GM23338 (cell line): ENCODE results near the gene JPH3. TPM values are rescaled to one million over a fixed set of nuclear protein-coding genes. Genes with fewer than 3 reads are reported as not detected.

Experiments used
- ATAC-seq: fragments of 200-7000 bp; cut with Tn5 transposase; 3 replicates; pipeline ENCODE4 v1.9.1; 2020
- DNase-seq: peaks from one replicate; pipeline ENCODE4 v3.0.0-alpha.2; 2015; ENCODE audit warnings: low spot score
- H2AFZ ChIP-seq: fragments of 200-600 bp; sonication (generic); 2 replicates; pipeline ENCODE4 v1.8.0; 2016; ENCODE audit warnings: antibody characterized with exemption, mild to moderate bottlenecking, moderate library complexity
- H3F3A ChIP-seq: fragments of 200-600 bp; sonication (generic); replicated peaks from 2 replicates; pipeline ENCODE4 v1.8.0; 2017; ENCODE audit warnings: antibody characterized with exemption, mixed run types, low read depth
- H3K27ac ChIP-seq: fragments of 200-600 bp; sonication (generic); 2 replicates; pipeline ENCODE4 v1.6.1; 2016; ENCODE audit warnings: low read depth
- H3K27me3 ChIP-seq: fragments of 200-600 bp; sonication (generic); 2 replicates; pipeline ENCODE4 v1.8.0; 2016; ENCODE audit warnings: mild to moderate bottlenecking, mixed run types, moderate library complexity; ENCODE audit not compliant: insufficient read depth
- H3K36me3 ChIP-seq: fragments of 200-600 bp; sonication (generic); 2 replicates; pipeline ENCODE4 v1.8.0; 2016; ENCODE audit warnings: mild to moderate bottlenecking; ENCODE audit not compliant: insufficient read depth
- H3K4me1 ChIP-seq: fragments of 200-600 bp; sonication (generic); 2 replicates; pipeline ENCODE4 v1.8.0; 2016; ENCODE audit warnings: mild to moderate bottlenecking, moderate library complexity; ENCODE audit not compliant: insufficient read depth
- H3K4me2 ChIP-seq: fragments of 200-600 bp; sonication (generic); 2 replicates; pipeline ENCODE4 v1.7.1; 2017; ENCODE audit warnings: mixed run types
- H3K4me3 ChIP-seq: fragments of 200-600 bp; sonication (generic); 2 replicates; pipeline ENCODE4 v1.6.1; 2016; ENCODE audit warnings: mixed run types
- H3K79me2 ChIP-seq: fragments of 200-600 bp; sonication (generic); replicated peaks from 2 replicates; pipeline ENCODE4 v1.8.0; 2017; ENCODE audit warnings: mild to moderate bottlenecking; ENCODE audit not compliant: insufficient read depth
- H3K9me2 ChIP-seq: fragments of 200-600 bp; sonication (generic); 2 replicates; pipeline ENCODE4 v1.8.0; 2017; ENCODE audit not compliant: insufficient read depth
- H4K20me1 ChIP-seq: fragments of 200-600 bp; sonication (generic); replicated peaks from 2 replicates; pipeline ENCODE4 v1.8.0; 2017; ENCODE audit warnings: mild to moderate bottlenecking; ENCODE audit not compliant: insufficient read depth
- H3K27ac Mint-ChIP-seq: 2 replicates; pipeline ENCODE4 v1.8.0; 2020; ENCODE audit warnings: inconsistent platforms, mild to moderate bottlenecking, moderate library complexity, mixed read lengths
- H3K27me3 Mint-ChIP-seq: 3 replicates; pipeline ENCODE4 v1.8.0; 2022; ENCODE audit warnings: low read depth, mild to moderate bottlenecking, moderate library complexity, mixed read lengths, inconsistent platforms; ENCODE audit not compliant: insufficient read depth, poor library complexity
- H3K36me3 Mint-ChIP-seq: 3 replicates; pipeline ENCODE4 v1.8.0; 2021; ENCODE audit warnings: low read depth, mild to moderate bottlenecking, inconsistent platforms, moderate library complexity, mixed read lengths
- H3K4me1 Mint-ChIP-seq: 3 replicates; pipeline ENCODE4 v1.8.0; 2020; ENCODE audit warnings: mild to moderate bottlenecking, inconsistent platforms, mixed read lengths
- H3K4me3 Mint-ChIP-seq: 3 replicates; pipeline ENCODE4 v1.8.0; 2021; ENCODE audit warnings: moderate library complexity, mild to moderate bottlenecking, inconsistent platforms, mixed read lengths
- H3K9me3 Mint-ChIP-seq: 3 replicates; pipeline ENCODE4 v1.8.0; 2020; ENCODE audit warnings: moderate library complexity, mild to moderate bottlenecking, inconsistent platforms, mixed read lengths
- CREB1 ChIP-seq: fragments of 250-450 bp; sonication (Bioruptor Pico); IDR thresholded peaks from 2 replicates; pipeline ENCODE4 v1.5.0; 2020; ENCODE audit warnings: low read depth, mild to moderate bottlenecking, moderate library complexity
- CTCF ChIP-seq, 2 experiments: fragments of 200-600 bp in 1 of 2; sonication (generic) in 1 of 2; conservative IDR thresholded peaks; 2 replicates each; pipeline versions ENCODE4 v1.5.1 to v1.6.1; 2016 to 2017; ENCODE audit warnings: antibody characterized with exemption in 2 of 2, low read depth in 2 of 2, mild to moderate bottlenecking in 2 of 2, moderate library complexity in 1 of 2
- ETS1 ChIP-seq: IDR thresholded peaks from 2 replicates; pipeline ENCODE4 v1.6.1; 2016; ENCODE audit warnings: antibody characterized with exemption
- POLR2AphosphoS5 ChIP-seq: IDR thresholded peaks from 2 replicates; pipeline ENCODE4 v1.6.1; 2016; ENCODE audit warnings: antibody characterized with exemption, low read depth
- REST ChIP-seq: IDR thresholded peaks from one replicate; pipeline ENCODE4 v1.6.1; 2018; ENCODE audit warnings: antibody characterized with exemption; ENCODE audit not compliant: unreplicated experiment
- STAT1 ChIP-seq: IDR thresholded peaks from one replicate; pipeline ENCODE4 v1.6.1; 2016; ENCODE audit warnings: antibody characterized with exemption; ENCODE audit not compliant: unreplicated experiment
- polyA plus RNA-seq: library from polyadenylated mRNA; unstranded; fragments of >200 nt; fragmentation: Nextera tagmentation; extraction: Ambion mirVana; gene quantifications from 2 replicates; pipeline ENCODE4 v1.2.1, GENCODE V29; 2016
- total RNA-seq: library from RNA; depleted of rRNA; stranded (reverse); fragments of >200 nt; shearing (Covaris generic); gene quantifications from 2 replicates; pipeline ENCODE4 v1.2.3, GENCODE V29; 2014

The JPH3 gene
- total and polyA plus RNA-seq, 2 experiments from 2014 or later: 8.4 to 38.3 TPM

GRCh38 chr16:87619360-87620200, 17.3 kb downstream of the JPH3 start:
- Histone ChIP-seq H3K27ac (no peak overlapping the region), H3K4me1 (no peaks in the 10 kb centered on the region; the same call in 1 of the 2 replicates), H3K4me2 (peak overlapping the region; percentile 68), H3K79me2 (peaks cover 14% of the 10 kb centered on the region), H2AFZ (no peak overlapping the region), H3F3A (no peaks in the 10 kb centered on the region), H4K20me1 (no peaks in the 10 kb centered on the region), H3K9me2 (no peaks in the 10 kb centered on the region), H3K4me3 (no peak overlapping the region), H3K36me3 (no peaks in the 10 kb centered on the region), H3K27me3 (no peaks in the 10 kb centered on the region)
- H3K36me3 Mint-ChIP-seq: no peaks in the 10 kb centered on the region
- no peaks in the 10 kb centered on the region; the same call in 2 of the 3 replicates for H3K9me3 Mint-ChIP-seq
- no peak for TF ChIP-seq CREB1 (CRISPR knock-in tag)
- no peak for TF ChIP-seq REST
- no peak for TF ChIP-seq ETS1
- no peak for TF ChIP-seq POLR2AphosphoS5
- no peak for TF ChIP-seq STAT1
- peaks cover 28% of the 10 kb centered on the region for H3K4me1 Mint-ChIP-seq
- H3K27me3 Mint-ChIP-seq: peaks cover 16% of the 10 kb centered on the region
- peak overlapping the region; percentile 75; the same call in 1 of the 2 replicates for H3K27ac Mint-ChIP-seq
- no peak overlapping the region for H3K4me3 Mint-ChIP-seq
- ATAC-seq (peak; percentile 15), DNase-seq (no peak)

- H3K27me3 Mint-ChIP-seq: peaks cover 16% of the 10 kb centered on the region
- Histone ChIP-seq H3K36me3 (no peaks in the 10 kb centered on the region), H3K4me2 (peak overlapping the region; percentile 68), H3K9me2 (no peaks in the 10 kb centered on the region), H4K20me1 (no peaks in the 10 kb centered on the region), H2AFZ (no peak overlapping the region), H3K4me1 (no peaks in the 10 kb centered on the region; the same call in 1 of the 2 replicates), H3K4me3 (no peak overlapping the region), H3K79me2 (peaks cover 14% of the 10 kb centered on the region), H3F3A (no peaks in the 10 kb centered on the region), H3K27ac (no peak overlapping the region), H3K27me3 (no peaks in the 10 kb centered on the region)
- peak in 1 of 2 experiments; percentile 23; a peak in 1 of 4 replicates for TF ChIP-seq CTCF (conservative IDR thresholded peaks at IDR 0.05; ENCODE audit: low read depth in 2 of 2)
- no peak for TF ChIP-seq STAT1
- H3K9me3 Mint-ChIP-seq: no peaks in the 10 kb centered on the region; the same call in 2 of the 3 replicates
- peaks cover 28% of the 10 kb centered on the region for H3K4me1 Mint-ChIP-seq
- H3K4me3 Mint-ChIP-seq: peak overlapping the region; percentile 34; the same call in 1 of the 3 replicates
- DNase-seq: peak; percentile 66
- peak; percentile 70 for ATAC-seq
- H3K27ac Mint-ChIP-seq: no peak overlapping the region
- no peaks in the 10 kb centered on the region for H3K36me3 Mint-ChIP-seq
Measured at GRCh38 chr16:87620201-87620495, 17.8 kb downstream of the JPH3 start.
